B cell (primary cell): ENCODE measurements around the gene VPS8. TPM values are rescaled to one million over a fixed set of nuclear protein-coding genes. Genes with fewer than 3 reads are reported as not detected.

ENCODE experiments used
- ATAC-seq: fragments of 200-7000 bp; cut with Tn5 transposase; one replicate; pipeline ENCODE4 v1.10.0; 2021; ENCODE audit warnings: low read depth, mild to moderate bottlenecking, moderate number of reproducible peaks, moderate library complexity
- CTCF ChIA-PET: fragments of 350-600 bp; sonication (Branson Sonifier 250); formaldehyde crosslinking; loops from one replicate; lab custom pipeline; 2021; ENCODE audit warnings: antibody characterized with exemption, inconsistent platforms; lab: Charles Lee
- POLR2A ChIA-PET: fragments of 350-600 bp; sonication (Branson Sonifier 250); formaldehyde crosslinking; loops from one replicate; lab custom pipeline; 2021; ENCODE audit warnings: antibody characterized with exemption; lab: Charles Lee
- DNase-seq: peaks from one replicate; pipeline ENCODE4 v3.0.0; 2013
- H2AFZ ChIP-seq: 2 replicates; pipeline ENCODE4 v1.6.1; 2012; ENCODE audit warnings: mild to moderate bottlenecking, low read depth, low read length; ENCODE audit not compliant: insufficient read depth, poor library complexity, severe bottlenecking
- H3K27ac ChIP-seq, 2 donors: 1 replicate in 1 of 2; 2 replicates in 1 of 2; pipeline ENCODE4 v1.5.1; 2012 to 2013; ENCODE audit warnings: low read length in 2 of 2, mild to moderate bottlenecking in 2 of 2, moderate library complexity in 1 of 2
- H3K27me3 ChIP-seq, 4 experiments: fragments of 200-600 bp in 1 of 4; sonication (generic) in 1 of 4; replicated peaks in 1 of 4; 1 replicate in 2 of 4; 2 replicates in 2 of 4; pipeline versions ENCODE4 v1.6.1 to v1.7.0; 2013 to 2016; ENCODE audit warnings: low read length in 3 of 4, mild to moderate bottlenecking in 2 of 4, mixed read lengths in 1 of 4, moderate library complexity in 1 of 4; ENCODE audit not compliant: insufficient read depth in 4 of 4, control insufficient read depth in 3 of 4; ENCODE audit errors: control extremely low read depth in 1 of 4
- H3K36me3 ChIP-seq, 2 experiments: replicated peaks in 1 of 2; 1 replicate in 1 of 2; 2 replicates in 1 of 2; pipeline versions ENCODE4 v1.6.1 to v1.7.1; 2013; ENCODE audit warnings: low read length in 1 of 2; ENCODE audit not compliant: insufficient read depth in 2 of 2, control insufficient read depth in 1 of 2; ENCODE audit errors: control extremely low read depth in 1 of 2, extremely low read depth in 1 of 2
- H3K4me1 ChIP-seq, 2 donors: fragments of 200-600 bp in 1 of 2; sonication (generic) in 1 of 2; 1 replicate in 1 of 2; 2 replicates in 1 of 2; pipeline versions ENCODE4 v1.5.1 to v1.6.1; 2013 to 2017; ENCODE audit warnings: low read length in 2 of 2; ENCODE audit not compliant: control insufficient read depth in 2 of 2, insufficient read depth in 2 of 2
- H3K4me2 ChIP-seq: replicated peaks from 2 replicates; pipeline ENCODE3; 2012; ENCODE audit warnings: mild to moderate bottlenecking, low read depth, low read length; ENCODE audit not compliant: poor library complexity, severe bottlenecking
- H3K4me3 ChIP-seq, 5 experiments: fragments of 200-600 bp in 1 of 5; sonication (generic) in 1 of 5; 1 replicate in 3 of 5; 2 replicates in 2 of 5; pipeline versions ENCODE4 v1.5.1 to v1.7.0; 2011 to 2016; ENCODE audit warnings: low read length in 4 of 5, mild to moderate bottlenecking in 4 of 5, low read depth in 2 of 5, control low read depth in 1 of 5, moderate library complexity in 1 of 5; ENCODE audit not compliant: insufficient read depth in 1 of 5; ENCODE audit errors: control extremely low read depth in 1 of 5, extremely low read depth in 1 of 5
- H3K79me2 ChIP-seq: fragments of 200-600 bp; sonication (generic); one replicate; pipeline ENCODE4 v1.6.0; 2016; ENCODE audit warnings: low read length; ENCODE audit not compliant: control insufficient read depth, insufficient read depth
- H3K9ac ChIP-seq: fragments of 200-600 bp; sonication (generic); 2 replicates; pipeline ENCODE4 v1.6.1; 2017; ENCODE audit warnings: mild to moderate bottlenecking, low read length, moderate library complexity
- H3K9me3 ChIP-seq, 3 donors: one replicate each; pipeline versions ENCODE4 v1.6.1 to v1.7.1; 2013; ENCODE audit warnings: low read length in 2 of 3; ENCODE audit not compliant: control insufficient read depth in 2 of 3, insufficient read depth in 1 of 3; ENCODE audit errors: control extremely low read depth in 1 of 3
- H4K20me1 ChIP-seq: 2 replicates; pipeline ENCODE4 v1.6.0; 2012; ENCODE audit warnings: mild to moderate bottlenecking, low read length; ENCODE audit not compliant: insufficient read depth, control insufficient read depth, poor library complexity, severe bottlenecking
- H3K27ac Mint-ChIP-seq: one replicate; pipeline ENCODE4 v1.8.0; 2021; ENCODE audit warnings: mixed read lengths
- H3K27me3 Mint-ChIP-seq: one replicate; pipeline ENCODE4 v1.8.0; 2021; ENCODE audit warnings: mixed read lengths
- H3K4me1 Mint-ChIP-seq: one replicate; pipeline ENCODE4 v1.8.0; 2021; ENCODE audit warnings: mixed read lengths
- H3K4me3 Mint-ChIP-seq: one replicate; pipeline ENCODE4 v1.8.0; 2021; ENCODE audit warnings: mixed read lengths
- H3K9me3 Mint-ChIP-seq: one replicate; pipeline ENCODE4 v1.8.0; 2022; ENCODE audit warnings: mixed read lengths; ENCODE audit not compliant: insufficient read depth
- EZH2 ChIP-seq: IDR thresholded peaks from 2 replicates; pipeline ENCODE4 v1.6.1; 2012; ENCODE audit warnings: borderline replicate concordance, low read depth, mild to moderate bottlenecking, moderate library complexity, low read length; ENCODE audit not compliant: insufficient read depth, poor library complexity, severe bottlenecking
- WGBS: methylation state at CpG from one replicate; pipeline ENCODE4 v1.1.5; 2013; ENCODE audit warnings: missing lambda C conversion rate; ENCODE audit not compliant: insufficient coverage; 5-methylcytosine and 5-hydroxymethylcytosine counted together
- intact Hi-C: fragments of 100-400 bp; cut with micrococcal nuclease; formaldehyde crosslinking; loops from one replicate; pipeline ENCODE4 v1.10.0; 2022
- polyA plus RNA-seq: library from polyadenylated mRNA; depleted of rRNA; stranded (reverse); fragments of >200 nt; gene quantifications from 2 replicates; pipeline ENCODE4 v1.2.3, GENCODE V29; 2012
- total RNA-seq, 2 donors: library from RNA; stranded (reverse); fragments of 120-200 nt in 1 of 2; gene quantifications; 1 replicate in 1 of 2; 2 replicates in 1 of 2; pipeline versions ENCODE4 v1.2.3 to v1.2.4, GENCODE V29; 2013 to 2022
- TF ChIP-seq, protein P1 (sequence below): fragments of 200-600 bp; IDR thresholded peaks from one replicate; pipeline ENCODE4 v1.8.0; 2022; ENCODE audit warnings: antibody characterized with exemption, mild to moderate bottlenecking

Gene VPS8
- total and polyA plus RNA-seq, 2 donors (not counting 1 experiment from before 2014, with no cell fraction given) = 18.3 to 95.6 TPM

DNA sequence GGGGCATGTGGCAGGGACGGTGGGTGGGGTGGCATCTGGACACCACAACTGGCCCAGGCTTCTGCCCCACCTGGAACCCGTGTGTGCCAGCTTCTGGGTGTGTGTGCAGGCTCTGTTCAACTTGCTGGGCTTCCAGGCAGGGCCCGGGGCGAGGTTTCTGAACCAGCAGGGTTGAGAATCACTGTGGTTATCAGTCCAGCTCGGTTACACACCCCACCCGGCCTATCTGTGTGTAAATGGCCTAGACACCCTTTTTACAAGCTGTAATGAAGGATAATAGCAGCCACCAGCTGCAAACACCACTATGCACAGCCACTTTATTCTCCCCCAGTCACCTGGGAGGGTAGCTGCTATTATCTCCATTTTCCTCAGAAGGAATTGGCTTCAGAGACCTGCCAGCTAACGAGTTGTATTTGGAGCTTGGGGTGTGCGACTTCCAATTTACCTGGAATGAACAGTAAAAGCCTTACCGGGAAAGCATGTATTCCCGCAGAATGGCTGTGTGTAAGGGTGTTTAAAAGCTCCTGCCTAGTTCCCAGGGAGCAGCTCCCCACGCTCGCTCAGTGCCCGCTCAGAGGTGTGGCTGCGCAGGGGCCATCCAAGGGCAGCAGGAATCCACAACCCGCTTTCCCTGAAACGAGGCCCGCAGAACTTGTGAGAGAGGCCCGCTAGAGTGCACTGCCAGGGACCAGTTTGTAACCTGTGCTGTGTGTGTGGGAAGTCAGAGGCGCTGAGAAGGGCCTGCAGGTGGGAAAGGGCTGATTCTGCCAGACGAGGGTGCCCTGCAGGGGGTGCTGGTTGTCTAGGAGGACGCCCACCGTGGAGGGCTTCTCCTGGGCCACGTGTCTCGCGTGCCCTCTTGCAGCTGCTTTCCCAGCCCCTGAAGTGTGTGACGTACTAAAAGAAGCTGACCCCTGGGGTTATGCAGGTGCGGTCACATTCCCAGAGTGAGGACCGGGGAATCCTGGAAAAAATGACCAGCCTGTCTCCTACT is 257.4 kb downstream of the VPS8 start:
- POLR2A ChIA-PET = no interaction called here
- no peaks in the 10 kb centered on the region for H3K4me1 ChIP-seq

More for the DNA sequence above, 257.4 kb downstream of the VPS8 start:
- Histone ChIP-seq H3K27me3 (no peaks in the 10 kb centered on the region), H3K4me2 (no peak overlapping the region), H3K4me3 (no peak overlapping the region), H3K27ac (no peak overlapping the region), H2AFZ (no peak overlapping the region), H3K79me2 (no peaks in the 10 kb centered on the region), H3K9ac (no peak overlapping the region), H3K36me3 (no peaks in the 10 kb centered on the region), H4K20me1 (no peaks in the 10 kb centered on the region), H3K9me3 (peaks cover 0 to 6% (median 0%) of the 10 kb centered on the region in 3 donors)
- H3K27ac Mint-ChIP-seq = no peak overlapping the region
- no peak for TF ChIP-seq EZH2
- TF ChIP-seq, protein P1, sequence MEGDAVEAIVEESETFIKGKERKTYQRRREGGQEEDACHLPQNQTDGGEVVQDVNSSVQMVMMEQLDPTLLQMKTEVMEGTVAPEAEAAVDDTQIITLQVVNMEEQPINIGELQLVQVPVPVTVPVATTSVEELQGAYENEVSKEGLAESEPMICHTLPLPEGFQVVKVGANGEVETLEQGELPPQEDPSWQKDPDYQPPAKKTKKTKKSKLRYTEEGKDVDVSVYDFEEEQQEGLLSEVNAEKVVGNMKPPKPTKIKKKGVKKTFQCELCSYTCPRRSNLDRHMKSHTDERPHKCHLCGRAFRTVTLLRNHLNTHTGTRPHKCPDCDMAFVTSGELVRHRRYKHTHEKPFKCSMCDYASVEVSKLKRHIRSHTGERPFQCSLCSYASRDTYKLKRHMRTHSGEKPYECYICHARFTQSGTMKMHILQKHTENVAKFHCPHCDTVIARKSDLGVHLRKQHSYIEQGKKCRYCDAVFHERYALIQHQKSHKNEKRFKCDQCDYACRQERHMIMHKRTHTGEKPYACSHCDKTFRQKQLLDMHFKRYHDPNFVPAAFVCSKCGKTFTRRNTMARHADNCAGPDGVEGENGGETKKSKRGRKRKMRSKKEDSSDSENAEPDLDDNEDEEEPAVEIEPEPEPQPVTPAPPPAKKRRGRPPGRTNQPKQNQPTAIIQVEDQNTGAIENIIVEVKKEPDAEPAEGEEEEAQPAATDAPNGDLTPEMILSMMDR = no peak
- H3K27me3 Mint-ChIP-seq = no peaks in the 10 kb centered on the region
- no peaks in the 10 kb centered on the region for H3K4me1 Mint-ChIP-seq
- no peak overlapping the region for H3K4me3 Mint-ChIP-seq
- H3K9me3 Mint-ChIP-seq = no peaks in the 10 kb centered on the region
- CTCF ChIA-PET = no interaction called here
- ATAC-seq (no peak), DNase-seq (no peak)
- intact Hi-C loops = no loop called here
- 87% methylated on average over 27 of the region's 28 CpGs for WGBS
